GM23338 (cell line): ENCODE results near the gene PIGN. TPM values are rescaled to one million over a fixed set of nuclear protein-coding genes. Genes with fewer than 3 reads are reported as not detected.

ENCODE experiments used
- ATAC-seq: fragments of 200-7000 bp; cut with Tn5 transposase; 3 replicates; pipeline ENCODE4 v1.9.1; 2020
- DNase-seq: peaks from one replicate; pipeline ENCODE4 v3.0.0-alpha.2; 2015; ENCODE audit warnings: low spot score
- H2AFZ ChIP-seq: fragments of 200-600 bp; sonication (generic); 2 replicates; pipeline ENCODE4 v1.8.0; 2016; ENCODE audit warnings: antibody characterized with exemption, mild to moderate bottlenecking, moderate library complexity
- H3F3A ChIP-seq: fragments of 200-600 bp; sonication (generic); replicated peaks from 2 replicates; pipeline ENCODE4 v1.8.0; 2017; ENCODE audit warnings: antibody characterized with exemption, mixed run types, low read depth
- H3K27ac ChIP-seq: fragments of 200-600 bp; sonication (generic); 2 replicates; pipeline ENCODE4 v1.6.1; 2016; ENCODE audit warnings: low read depth
- H3K27me3 ChIP-seq: fragments of 200-600 bp; sonication (generic); 2 replicates; pipeline ENCODE4 v1.8.0; 2016; ENCODE audit warnings: mild to moderate bottlenecking, mixed run types, moderate library complexity; ENCODE audit not compliant: insufficient read depth
- H3K36me3 ChIP-seq: fragments of 200-600 bp; sonication (generic); 2 replicates; pipeline ENCODE4 v1.8.0; 2016; ENCODE audit warnings: mild to moderate bottlenecking; ENCODE audit not compliant: insufficient read depth
- H3K4me1 ChIP-seq: fragments of 200-600 bp; sonication (generic); 2 replicates; pipeline ENCODE4 v1.8.0; 2016; ENCODE audit warnings: mild to moderate bottlenecking, moderate library complexity; ENCODE audit not compliant: insufficient read depth
- H3K4me2 ChIP-seq: fragments of 200-600 bp; sonication (generic); 2 replicates; pipeline ENCODE4 v1.7.1; 2017; ENCODE audit warnings: mixed run types
- H3K4me3 ChIP-seq: fragments of 200-600 bp; sonication (generic); 2 replicates; pipeline ENCODE4 v1.6.1; 2016; ENCODE audit warnings: mixed run types
- H3K79me2 ChIP-seq: fragments of 200-600 bp; sonication (generic); replicated peaks from 2 replicates; pipeline ENCODE4 v1.8.0; 2017; ENCODE audit warnings: mild to moderate bottlenecking; ENCODE audit not compliant: insufficient read depth
- H3K9me2 ChIP-seq: fragments of 200-600 bp; sonication (generic); 2 replicates; pipeline ENCODE4 v1.8.0; 2017; ENCODE audit not compliant: insufficient read depth
- H4K20me1 ChIP-seq: fragments of 200-600 bp; sonication (generic); replicated peaks from 2 replicates; pipeline ENCODE4 v1.8.0; 2017; ENCODE audit warnings: mild to moderate bottlenecking; ENCODE audit not compliant: insufficient read depth
- H3K27ac Mint-ChIP-seq: 2 replicates; pipeline ENCODE4 v1.8.0; 2020; ENCODE audit warnings: inconsistent platforms, mild to moderate bottlenecking, moderate library complexity, mixed read lengths
- H3K27me3 Mint-ChIP-seq: 3 replicates; pipeline ENCODE4 v1.8.0; 2022; ENCODE audit warnings: low read depth, mild to moderate bottlenecking, moderate library complexity, mixed read lengths, inconsistent platforms; ENCODE audit not compliant: insufficient read depth, poor library complexity
- H3K36me3 Mint-ChIP-seq: 3 replicates; pipeline ENCODE4 v1.8.0; 2021; ENCODE audit warnings: low read depth, mild to moderate bottlenecking, inconsistent platforms, moderate library complexity, mixed read lengths
- H3K4me1 Mint-ChIP-seq: 3 replicates; pipeline ENCODE4 v1.8.0; 2020; ENCODE audit warnings: mild to moderate bottlenecking, inconsistent platforms, mixed read lengths
- H3K4me3 Mint-ChIP-seq: 3 replicates; pipeline ENCODE4 v1.8.0; 2021; ENCODE audit warnings: moderate library complexity, mild to moderate bottlenecking, inconsistent platforms, mixed read lengths
- H3K9me3 Mint-ChIP-seq: 3 replicates; pipeline ENCODE4 v1.8.0; 2020; ENCODE audit warnings: moderate library complexity, mild to moderate bottlenecking, inconsistent platforms, mixed read lengths
- EZH2 ChIP-seq: fragments of 200-600 bp; sonication (generic); IDR thresholded peaks from one replicate; pipeline ENCODE4 v1.8.0; 2017; ENCODE audit warnings: antibody characterized with exemption, mild to moderate bottlenecking, low read depth; ENCODE audit not compliant: unreplicated experiment
- EZH2phosphoT487 ChIP-seq: fragments of 200-600 bp; sonication (generic); IDR thresholded peaks from one replicate; pipeline ENCODE4 v1.8.1; 2018; ENCODE audit warnings: antibody characterized with exemption; ENCODE audit not compliant: unreplicated experiment
- JUNB ChIP-seq: IDR thresholded peaks from one replicate; pipeline ENCODE4 v1.6.1; 2016; ENCODE audit warnings: antibody characterized with exemption; ENCODE audit not compliant: unreplicated experiment
- NANOG ChIP-seq: IDR thresholded peaks from 2 replicates; pipeline ENCODE4 v1.6.1; 2016; ENCODE audit warnings: antibody characterized with exemption, borderline replicate concordance
- STAT1 ChIP-seq: IDR thresholded peaks from one replicate; pipeline ENCODE4 v1.6.1; 2016; ENCODE audit warnings: antibody characterized with exemption; ENCODE audit not compliant: unreplicated experiment
- ZNF114 ChIP-seq: fragments of 250-450 bp; sonication (Bioruptor Pico); IDR thresholded peaks from 2 replicates; pipeline ENCODE4 v1.5.0; 2020; ENCODE audit warnings: mild to moderate bottlenecking, moderate library complexity
- ZNF331 ChIP-seq: fragments of 250-450 bp; sonication (Bioruptor Pico); IDR thresholded peaks from 2 replicates; pipeline ENCODE4 v1.5.0; 2020; ENCODE audit warnings: low read depth, mild to moderate bottlenecking, moderate library complexity
- polyA plus RNA-seq: library from polyadenylated mRNA; unstranded; fragments of >200 nt; fragmentation: Nextera tagmentation; extraction: Ambion mirVana; gene quantifications from 2 replicates; pipeline ENCODE4 v1.2.1, GENCODE V29; 2016
- total RNA-seq: library from RNA; depleted of rRNA; stranded (reverse); fragments of >200 nt; shearing (Covaris generic); gene quantifications from 2 replicates; pipeline ENCODE4 v1.2.3, GENCODE V29; 2014
- TF ChIP-seq, protein P1 (sequence below): IDR thresholded peaks from 2 replicates; pipeline ENCODE4 v1.6.1; 2016; ENCODE audit warnings: antibody characterized with exemption
- TF ChIP-seq, protein P2 (sequence below): IDR thresholded peaks from one replicate; pipeline ENCODE4 v1.6.1; 2018; ENCODE audit warnings: antibody characterized with exemption; ENCODE audit not compliant: unreplicated experiment
- TF ChIP-seq, protein P3 (sequence below): fragments of 250-450 bp; sonication (Bioruptor Pico); IDR thresholded peaks from 2 replicates; pipeline ENCODE4 v1.5.0; 2020; ENCODE audit warnings: mild to moderate bottlenecking, moderate library complexity

PIGN gene
- total and polyA plus RNA-seq, 2 experiments from 2014 or later = 9.4 to 33.0 TPM

DNA sequence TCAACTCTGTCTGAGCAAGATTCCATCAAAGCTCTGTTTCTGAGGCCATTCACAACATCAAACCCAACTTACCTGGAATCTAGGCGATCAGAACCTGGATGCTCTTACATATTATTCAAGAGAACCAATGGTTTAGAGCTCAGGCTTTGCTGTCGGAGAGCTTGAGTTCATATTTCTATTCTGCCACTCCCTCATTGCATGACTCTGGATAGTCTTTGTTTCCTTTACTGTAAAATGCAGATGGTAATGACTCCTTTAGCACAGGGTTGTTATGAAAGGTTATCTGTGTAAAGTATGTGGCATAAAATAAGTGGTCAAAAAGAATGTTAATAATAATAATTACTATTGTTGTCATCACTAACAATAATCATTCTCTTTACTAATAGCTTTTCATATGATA, 12.8 kb upstream of the PIGN start:
- no peak overlapping the region for H3K27ac ChIP-seq
- TF ChIP-seq, protein P1, sequence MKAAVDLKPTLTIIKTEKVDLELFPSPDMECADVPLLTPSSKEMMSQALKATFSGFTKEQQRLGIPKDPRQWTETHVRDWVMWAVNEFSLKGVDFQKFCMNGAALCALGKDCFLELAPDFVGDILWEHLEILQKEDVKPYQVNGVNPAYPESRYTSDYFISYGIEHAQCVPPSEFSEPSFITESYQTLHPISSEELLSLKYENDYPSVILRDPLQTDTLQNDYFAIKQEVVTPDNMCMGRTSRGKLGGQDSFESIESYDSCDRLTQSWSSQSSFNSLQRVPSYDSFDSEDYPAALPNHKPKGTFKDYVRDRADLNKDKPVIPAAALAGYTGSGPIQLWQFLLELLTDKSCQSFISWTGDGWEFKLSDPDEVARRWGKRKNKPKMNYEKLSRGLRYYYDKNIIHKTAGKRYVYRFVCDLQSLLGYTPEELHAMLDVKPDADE = no peak
- no peak for TF ChIP-seq EZH2
- TF ChIP-seq STAT1 = no peak
- no peak for TF ChIP-seq ZNF331 (CRISPR knock-in tag)
- TF ChIP-seq, protein P2, sequence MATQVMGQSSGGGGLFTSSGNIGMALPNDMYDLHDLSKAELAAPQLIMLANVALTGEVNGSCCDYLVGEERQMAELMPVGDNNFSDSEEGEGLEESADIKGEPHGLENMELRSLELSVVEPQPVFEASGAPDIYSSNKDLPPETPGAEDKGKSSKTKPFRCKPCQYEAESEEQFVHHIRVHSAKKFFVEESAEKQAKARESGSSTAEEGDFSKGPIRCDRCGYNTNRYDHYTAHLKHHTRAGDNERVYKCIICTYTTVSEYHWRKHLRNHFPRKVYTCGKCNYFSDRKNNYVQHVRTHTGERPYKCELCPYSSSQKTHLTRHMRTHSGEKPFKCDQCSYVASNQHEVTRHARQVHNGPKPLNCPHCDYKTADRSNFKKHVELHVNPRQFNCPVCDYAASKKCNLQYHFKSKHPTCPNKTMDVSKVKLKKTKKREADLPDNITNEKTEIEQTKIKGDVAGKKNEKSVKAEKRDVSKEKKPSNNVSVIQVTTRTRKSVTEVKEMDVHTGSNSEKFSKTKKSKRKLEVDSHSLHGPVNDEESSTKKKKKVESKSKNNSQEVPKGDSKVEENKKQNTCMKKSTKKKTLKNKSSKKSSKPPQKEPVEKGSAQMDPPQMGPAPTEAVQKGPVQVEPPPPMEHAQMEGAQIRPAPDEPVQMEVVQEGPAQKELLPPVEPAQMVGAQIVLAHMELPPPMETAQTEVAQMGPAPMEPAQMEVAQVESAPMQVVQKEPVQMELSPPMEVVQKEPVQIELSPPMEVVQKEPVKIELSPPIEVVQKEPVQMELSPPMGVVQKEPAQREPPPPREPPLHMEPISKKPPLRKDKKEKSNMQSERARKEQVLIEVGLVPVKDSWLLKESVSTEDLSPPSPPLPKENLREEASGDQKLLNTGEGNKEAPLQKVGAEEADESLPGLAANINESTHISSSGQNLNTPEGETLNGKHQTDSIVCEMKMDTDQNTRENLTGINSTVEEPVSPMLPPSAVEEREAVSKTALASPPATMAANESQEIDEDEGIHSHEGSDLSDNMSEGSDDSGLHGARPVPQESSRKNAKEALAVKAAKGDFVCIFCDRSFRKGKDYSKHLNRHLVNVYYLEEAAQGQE = no peak
- no peak for TF ChIP-seq EZH2phosphoT487
- TF ChIP-seq, protein P3, sequence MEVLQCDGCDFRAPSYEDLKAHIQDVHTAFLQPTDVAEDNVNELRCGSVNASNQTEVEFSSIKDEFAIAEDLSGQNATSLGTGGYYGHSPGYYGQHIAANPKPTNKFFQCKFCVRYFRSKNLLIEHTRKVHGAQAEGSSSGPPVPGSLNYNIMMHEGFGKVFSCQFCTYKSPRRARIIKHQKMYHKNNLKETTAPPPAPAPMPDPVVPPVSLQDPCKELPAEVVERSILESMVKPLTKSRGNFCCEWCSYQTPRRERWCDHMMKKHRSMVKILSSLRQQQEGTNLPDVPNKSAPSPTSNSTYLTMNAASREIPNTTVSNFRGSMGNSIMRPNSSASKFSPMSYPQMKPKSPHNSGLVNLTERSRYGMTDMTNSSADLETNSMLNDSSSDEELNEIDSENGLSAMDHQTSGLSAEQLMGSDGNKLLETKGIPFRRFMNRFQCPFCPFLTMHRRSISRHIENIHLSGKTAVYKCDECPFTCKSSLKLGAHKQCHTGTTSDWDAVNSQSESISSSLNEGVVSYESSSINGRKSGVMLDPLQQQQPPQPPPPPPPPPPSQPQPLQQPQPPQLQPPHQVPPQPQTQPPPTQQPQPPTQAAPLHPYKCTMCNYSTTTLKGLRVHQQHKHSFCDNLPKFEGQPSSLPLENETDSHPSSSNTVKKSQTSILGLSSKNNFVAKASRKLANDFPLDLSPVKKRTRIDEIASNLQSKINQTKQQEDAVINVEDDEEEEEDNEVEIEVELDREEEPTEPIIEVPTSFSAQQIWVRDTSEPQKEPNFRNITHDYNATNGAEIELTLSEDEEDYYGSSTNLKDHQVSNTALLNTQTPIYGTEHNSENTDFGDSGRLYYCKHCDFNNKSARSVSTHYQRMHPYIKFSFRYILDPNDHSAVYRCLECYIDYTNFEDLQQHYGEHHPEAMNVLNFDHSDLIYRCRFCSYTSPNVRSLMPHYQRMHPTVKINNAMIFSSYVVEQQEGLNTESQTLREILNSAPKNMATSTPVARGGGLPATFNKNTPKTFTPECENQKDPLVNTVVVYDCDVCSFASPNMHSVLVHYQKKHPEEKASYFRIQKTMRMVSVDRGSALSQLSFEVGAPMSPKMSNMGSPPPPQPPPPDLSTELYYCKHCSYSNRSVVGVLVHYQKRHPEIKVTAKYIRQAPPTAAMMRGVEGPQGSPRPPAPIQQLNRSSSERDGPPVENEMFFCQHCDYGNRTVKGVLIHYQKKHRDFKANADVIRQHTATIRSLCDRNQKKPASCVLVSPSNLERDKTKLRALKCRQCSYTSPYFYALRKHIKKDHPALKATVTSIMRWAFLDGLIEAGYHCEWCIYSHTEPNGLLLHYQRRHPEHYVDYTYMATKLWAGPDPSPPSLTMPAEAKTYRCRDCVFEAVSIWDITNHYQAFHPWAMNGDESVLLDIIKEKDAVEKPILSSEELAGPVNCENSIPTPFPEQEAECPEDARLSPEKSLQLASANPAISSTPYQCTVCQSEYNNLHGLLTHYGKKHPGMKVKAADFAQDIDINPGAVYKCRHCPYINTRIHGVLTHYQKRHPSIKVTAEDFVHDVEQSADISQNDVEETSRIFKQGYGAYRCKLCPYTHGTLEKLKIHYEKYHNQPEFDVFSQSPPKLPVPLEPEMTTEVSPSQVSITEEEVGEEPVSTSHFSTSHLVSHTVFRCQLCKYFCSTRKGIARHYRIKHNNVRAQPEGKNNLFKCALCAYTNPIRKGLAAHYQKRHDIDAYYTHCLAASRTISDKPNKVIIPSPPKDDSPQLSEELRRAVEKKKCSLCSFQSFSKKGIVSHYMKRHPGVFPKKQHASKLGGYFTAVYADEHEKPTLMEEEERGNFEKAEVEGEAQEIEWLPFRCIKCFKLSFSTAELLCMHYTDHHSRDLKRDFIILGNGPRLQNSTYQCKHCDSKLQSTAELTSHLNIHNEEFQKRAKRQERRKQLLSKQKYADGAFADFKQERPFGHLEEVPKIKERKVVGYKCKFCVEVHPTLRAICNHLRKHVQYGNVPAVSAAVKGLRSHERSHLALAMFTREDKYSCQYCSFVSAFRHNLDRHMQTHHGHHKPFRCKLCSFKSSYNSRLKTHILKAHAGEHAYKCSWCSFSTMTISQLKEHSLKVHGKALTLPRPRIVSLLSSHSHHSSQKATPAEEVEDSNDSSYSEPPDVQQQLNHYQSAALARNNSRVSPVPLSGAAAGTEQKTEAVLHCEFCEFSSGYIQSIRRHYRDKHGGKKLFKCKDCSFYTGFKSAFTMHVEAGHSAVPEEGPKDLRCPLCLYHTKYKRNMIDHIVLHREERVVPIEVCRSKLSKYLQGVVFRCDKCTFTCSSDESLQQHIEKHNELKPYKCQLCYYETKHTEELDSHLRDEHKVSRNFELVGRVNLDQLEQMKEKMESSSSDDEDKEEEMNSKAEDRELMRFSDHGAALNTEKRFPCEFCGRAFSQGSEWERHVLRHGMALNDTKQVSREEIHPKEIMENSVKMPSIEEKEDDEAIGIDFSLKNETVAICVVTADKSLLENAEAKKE (CRISPR knock-in tag) = no peak
- TF ChIP-seq JUNB = no peak
- TF ChIP-seq ZNF114 (CRISPR knock-in tag) = no peak
- TF ChIP-seq NANOG = no peak
- no peak for ATAC-seq

More for the DNA sequence above, 12.8 kb upstream of the PIGN start:
- no peaks in the 10 kb centered on the region for H3K36me3 ChIP-seq
- H3K36me3 Mint-ChIP-seq = no peaks in the 10 kb centered on the region
- no peak overlapping the region for H3K4me3 Mint-ChIP-seq
- no peaks in the 10 kb centered on the region for H3K9me3 Mint-ChIP-seq
- no peak overlapping the region for H3K4me2 ChIP-seq
- H3K27me3 Mint-ChIP-seq = no peaks in the 10 kb centered on the region
- no peak overlapping the region for H3K27ac Mint-ChIP-seq
- H3K4me3 ChIP-seq = no peak overlapping the region
- H3K4me1 Mint-ChIP-seq = peaks cover 4% of the 10 kb centered on the region; the same call in 2 of the 3 replicates
- H4K20me1 ChIP-seq = peaks cover 12% of the 10 kb centered on the region; the same call in 1 of the 2 replicates
- H3K9me2 ChIP-seq = no peaks in the 10 kb centered on the region
- no peaks in the 10 kb centered on the region for H3K27me3 ChIP-seq
- H3K4me1 ChIP-seq = no peaks in the 10 kb centered on the region
- no peaks in the 10 kb centered on the region for H3F3A ChIP-seq
- H2AFZ ChIP-seq = no peak overlapping the region
- H3K79me2 ChIP-seq = peaks cover 98% of the 10 kb centered on the region
- no peak for DNase-seq
